HepG2 (cell line): Measurements from ENCODE around the gene MEIOB. TPM values are rescaled to one million over a fixed set of nuclear protein-coding genes. Genes with fewer than 3 reads are reported as not detected.
A peak's percentile ranks its signal among the peaks of the same experiment; 100 is the strongest.

Experiments used
- ATAC-seq: fragments of 200-7000 bp; cut with Tn5 transposase; 3 replicates; pipeline ENCODE4 v1.9.1; 2020; ENCODE audit warnings: mild to moderate bottlenecking, moderate library complexity
- BruUV-seq: library from RNA; stranded (reverse); fragments of 400-500 nt; replicated peaks from 2 replicates; lab custom pipeline; 2021; lab: Mats Ljungman, UMichigan
- CTCF ChIA-PET: fragments of 300-600 bp; formaldehyde crosslinking; extraction: SDS; loops from one replicate; lab custom pipeline; 2021; ENCODE audit warnings: low total read pairs, inconsistent platforms, low intra/inter-chr PET ratio; lab: Yijun Ruan, JAX
- POLR2A ChIA-PET: fragments of 350-600 bp; sonication (Branson Sonifier 250); formaldehyde crosslinking; loops from one replicate; lab custom pipeline; 2020; ENCODE audit warnings: antibody characterized with exemption, inconsistent platforms; lab: Yijun Ruan, JAX
- DNase-seq: peaks from one replicate; pipeline ENCODE4 v3.0.0-alpha.2; 2015; ENCODE audit warnings: low spot score
- FAIRE-seq: peaks from 3 replicates; lab custom pipeline; 2011; peaks lifted over from hg19 to GRCh38; lab: Jason Lieb, UNC
- H2AFZ ChIP-seq: one replicate; pipeline ENCODE4 v1.6.1; 2011; ENCODE audit warnings: low read length, inconsistent platforms
- H3K27ac ChIP-seq: fragments of 300-600 bp; 3 replicates; pipeline ENCODE4 v1.8.0; 2011; ENCODE audit warnings: mixed run types, mild to moderate bottlenecking, mixed read lengths, low read length, inconsistent platforms; ENCODE audit not compliant: insufficient read depth; ENCODE audit errors: extremely low read length
- H3K27me3 ChIP-seq, 2 experiments: fragments of 200-600 bp in 1 of 2; 2 replicates in 1 of 2; 3 replicates in 1 of 2; pipeline versions ENCODE4 v1.6.0 to v1.8.0; 2011; ENCODE audit warnings: low read length in 2 of 2, mild to moderate bottlenecking in 2 of 2, moderate library complexity in 2 of 2, inconsistent platforms in 1 of 2; ENCODE audit not compliant: insufficient read depth in 2 of 2, control insufficient read depth in 1 of 2
- H3K36me3 ChIP-seq, 2 experiments: fragments of 200-600 bp in 1 of 2; replicated peaks in 1 of 2; 2 replicates in 1 of 2; 3 replicates in 1 of 2; pipeline versions ENCODE4 v1.5.1 to v1.8.0; 2011; ENCODE audit warnings: low read length in 2 of 2, inconsistent platforms in 1 of 2; ENCODE audit not compliant: insufficient read depth in 2 of 2, control insufficient read depth in 1 of 2
- H3K4me1 ChIP-seq: 2 replicates; pipeline ENCODE4 v1.5.1; 2012; ENCODE audit warnings: low read length, inconsistent platforms; ENCODE audit not compliant: insufficient read depth
- H3K4me2 ChIP-seq: 2 replicates; pipeline ENCODE4 v1.6.0; 2011; ENCODE audit warnings: low read depth, low read length, inconsistent platforms
- H3K4me3 ChIP-seq, 3 experiments: fragments of 200-600 bp in 1 of 3; sonication (generic), shearing (Covaris generic) in 1 of 3; replicated peaks in 1 of 3; 2 replicates each; pipeline ENCODE4 v1.5.1; 2011 to 2016; ENCODE audit warnings: low read length in 3 of 3, inconsistent platforms in 2 of 3, low read depth in 2 of 3, mild to moderate bottlenecking in 2 of 3, control low read depth in 1 of 3, mixed read lengths in 1 of 3; ENCODE audit not compliant: insufficient read depth in 1 of 3
- H3K79me2 ChIP-seq: one replicate; pipeline ENCODE4 v1.6.1; 2011; ENCODE audit warnings: low read length, inconsistent platforms; ENCODE audit not compliant: insufficient read depth
- H3K9ac ChIP-seq: 2 replicates; pipeline ENCODE4 v1.6.0; 2011; ENCODE audit warnings: mild to moderate bottlenecking, low read depth, low read length, inconsistent platforms; ENCODE audit not compliant: insufficient read depth
- H3K9me3 ChIP-seq: 2 replicates; pipeline ENCODE4 v1.5.1; 2012; ENCODE audit warnings: mild to moderate bottlenecking, low read length
- H4K20me1 ChIP-seq: 2 replicates; pipeline ENCODE4 v1.6.0; 2011; ENCODE audit warnings: inconsistent platforms, mild to moderate bottlenecking, low read length, moderate library complexity; ENCODE audit not compliant: insufficient read depth
- AKAP8 ChIP-seq: sonication (generic); formaldehyde crosslinking; IDR thresholded peaks from 2 replicates; pipeline ENCODE4 v1.5.1; 2020; ENCODE audit warnings: mild to moderate bottlenecking, missing genetic modification reagents
- ARID3A ChIP-seq: IDR thresholded peaks from 2 replicates; pipeline ENCODE4 v1.6.1; 2012; ENCODE audit warnings: low read depth, low read length, improper control_type of control experiment
- CEBPB ChIP-seq: IDR thresholded peaks from 2 replicates; pipeline ENCODE4 v1.6.1; 2011; ENCODE audit warnings: low read depth, low read length, improper control_type of control experiment, borderline replicate concordance
- FOSL1 ChIP-seq: sonication (generic); formaldehyde crosslinking; IDR thresholded peaks from 2 replicates; pipeline ENCODE4 v1.9.0; 2021; ENCODE audit warnings: missing genetic modification reagents, borderline replicate concordance
- FOXM1 ChIP-seq: sonication (generic); formaldehyde crosslinking; IDR thresholded peaks from 2 replicates; pipeline ENCODE4 v1.5.0; 2020; ENCODE audit warnings: missing genetic modification reagents
- HNF1A ChIP-seq, 2 experiments: sonication (generic) in 1 of 2; formaldehyde crosslinking in 1 of 2; IDR thresholded peaks; 2 replicates each; pipeline versions ENCODE4 v1.4.0 to v1.6.1; 2016 to 2020; ENCODE audit warnings: borderline replicate concordance in 1 of 2, low read depth in 1 of 2, mild to moderate bottlenecking in 1 of 2, missing genetic modification reagents in 1 of 2
- MEF2D ChIP-seq: sonication (generic); formaldehyde crosslinking; IDR thresholded peaks from 2 replicates; pipeline ENCODE4 v1.5.1; 2020; ENCODE audit warnings: mild to moderate bottlenecking, missing genetic modification reagents
- SMYD3 ChIP-seq: sonication (generic); formaldehyde crosslinking; IDR thresholded peaks from 2 replicates; pipeline ENCODE4 v1.8.1; 2023; ENCODE audit warnings: mild to moderate bottlenecking, missing genetic modification reagents
- SP1 ChIP-seq, 2 experiments: fragments of 450-650 bp in 1 of 2; sonication (generic) in 1 of 2; formaldehyde crosslinking in 1 of 2; IDR thresholded peaks; 2 replicates each; pipeline versions ENCODE4 v1.4.0 to v1.6.1; 2016 to 2020; ENCODE audit warnings: missing genetic modification reagents in 1 of 2
- ZMYM3 ChIP-seq: sonication (generic); formaldehyde crosslinking; IDR thresholded peaks from 2 replicates; pipeline ENCODE4 v1.5.1; 2020; ENCODE audit warnings: mild to moderate bottlenecking, missing genetic modification reagents
- ZNF317 ChIP-seq: sonication (generic); formaldehyde crosslinking; IDR thresholded peaks from 2 replicates; pipeline ENCODE4 v1.5.0; 2020; ENCODE audit warnings: mild to moderate bottlenecking, missing genetic modification reagents
- ZNF33A ChIP-seq: sonication (generic); formaldehyde crosslinking; IDR thresholded peaks from 2 replicates; pipeline ENCODE4 v1.5.1; 2020; ENCODE audit warnings: missing genetic modification reagents, mild to moderate bottlenecking, moderate library complexity, borderline replicate concordance
- ZNF362 ChIP-seq: sonication (generic); formaldehyde crosslinking; IDR thresholded peaks from 2 replicates; pipeline ENCODE4 v1.4.0; 2020; ENCODE audit warnings: missing genetic modification reagents, mild to moderate bottlenecking, borderline replicate concordance
- ZNF547 ChIP-seq: sonication (generic); formaldehyde crosslinking; IDR thresholded peaks from 2 replicates; pipeline ENCODE4 v1.5.1; 2020; ENCODE audit warnings: mild to moderate bottlenecking, missing genetic modification reagents
- ZNF839 ChIP-seq: sonication (generic); formaldehyde crosslinking; IDR thresholded peaks from 2 replicates; pipeline ENCODE4 v1.4.0; 2020; ENCODE audit warnings: missing genetic modification reagents, mild to moderate bottlenecking, borderline replicate concordance
- ZNF891 ChIP-seq: sonication (generic); formaldehyde crosslinking; IDR thresholded peaks from 2 replicates; pipeline ENCODE4 v1.5.0; 2020; ENCODE audit warnings: mild to moderate bottlenecking, missing genetic modification reagents
- WGBS: methylation state at CpG from one replicate; pipeline ENCODE4 v1.1.6; 2017; ENCODE audit warnings: low lambda C conversion rate; 5-methylcytosine and 5-hydroxymethylcytosine counted together
- in situ Hi-C: cut with HindIII; loops from 2 replicates; pipeline ENCODE4 v1.10.0; 2017; ENCODE audit warnings: low pct_unique_long_range_greater_than_20kb; ENCODE audit not compliant: extremely low pct_ligation_motif_present
- intact Hi-C: fragments of 100-400 bp; cut with micrococcal nuclease; formaldehyde crosslinking; loops from one replicate; pipeline ENCODE4 v1.10.0; 2022; ENCODE audit not compliant: unreplicated experiment
- polyA plus RNA-seq, 8 experiments: library from polyadenylated mRNA; depleted of rRNA in 3 of 8; stranded (reverse) in 7 of 8; unstranded in 1 of 8; fragments of >200 nt; fragmentation: Illumina TruSeq in 4 of 8; extraction: Trizol in 4 of 8; gene quantifications; 2 replicates each; pipeline versions ENCODE4 v1.2.1 to v1.2.3, GENCODE V29; 2011 to 2016; ENCODE audit warnings: low read depth in 4 of 8, missing spikeins in 1 of 8, mixed read lengths in 1 of 8; ENCODE audit not compliant: insufficient read depth in 1 of 8
- total RNA-seq, 5 experiments: library from RNA; depleted of rRNA; stranded (reverse); fragments of >200 nt; fragmentation: Illumina TruSeq; extraction: Trizol; gene quantifications; 2 replicates each; pipeline ENCODE4 v1.2.3, GENCODE V29; 2016; ENCODE audit warnings: low read depth in 1 of 5

MEIOB gene
- total and polyA plus RNA-seq, 2 of the 13 experiments (the other 11 are each of a cell fraction or from before 2014, with no cell fraction given), result 0.17 TPM; not detected in 1

- intact Hi-C loops, result loop anchor here (5.0 kb wide), 1 partner anchor 43 kb away; the partner anchor contains the start of genes NUBP2 and SPSB3
- Histone ChIP-seq H3K9me3 (no peaks in the 10 kb centered on the region), H3K9ac (peak overlapping the region; percentile 71), H3K27me3 (no peaks in the 10 kb centered on the region; a peak in 1 of 5 replicates), H3K36me3 (peaks cover 11 to 23% of the 10 kb centered on the region in 2 experiments; a peak in 4 of 5 replicates), H3K27ac (peak overlapping the region; percentile 73), H3K4me1 (peaks cover 39% of the 10 kb centered on the region), H3K4me2 (peak overlapping the region; percentile 81), H2AFZ (no peak overlapping the region), H3K4me3 (peak overlapping the region; percentile 53 to 92 (median 72)), H4K20me1 (peaks cover 5% of the 10 kb centered on the region; the same call in 1 of the 2 replicates), H3K79me2 (peaks cover 49% of the 10 kb centered on the region)
- WGBS, result 0% methylated on average over 14 of the region's 15 CpGs
- POLR2A ChIA-PET, result interaction anchor here (1.0 to 5.7 kb wide), 10 partner anchors 8 to 139 kb away, joined by 3 to 49 read pairs (median 8); partner anchors contain the start of genes EME2, IGFALS, MRPS34 and NUBP2
- CTCF ChIA-PET, result no interaction called here
- peak; percentile 92 for FAIRE-seq
- in situ Hi-C loops, result no loop called here
- peak; percentile 29 for ATAC-seq
- peak; percentile 64 for DNase-seq
- BruUV-seq, result TSS peak; percentile 51
- peak; percentile 99 for TF ChIP-seq ZMYM3 (CRISPR knock-in tag)
- peak; percentile 45; the same call in 1 of the 2 replicates for TF ChIP-seq ZNF317 (CRISPR knock-in tag)
- TF ChIP-seq ZNF891 (CRISPR knock-in tag), result 0 out of 2 replicates have a peak, but pooled peaks have one; percentile 38
- no peak for TF ChIP-seq ZNF839 (CRISPR knock-in tag)
- TF ChIP-seq HNF1A (IDR thresholded peaks at IDR 0.05; ENCODE audit: low read depth), result no peak
- TF ChIP-seq HNF1A (CRISPR knock-in tag; IDR thresholded peaks at IDR 0.05; ENCODE audit: borderline replicate concordance), result peak; percentile 42; the same call in 1 of the 2 replicates
- peak; percentile 94 for TF ChIP-seq ZNF362 (CRISPR knock-in tag)
- no peak for TF ChIP-seq FOXM1
- 0 out of 2 replicates have a peak, but pooled peaks have one; percentile 43 for TF ChIP-seq AKAP8 (CRISPR knock-in tag)
- TF ChIP-seq SP1 (IDR thresholded peaks at IDR 0.05), result no peak
- TF ChIP-seq SP1 (CRISPR knock-in tag; IDR thresholded peaks at IDR 0.05), result 0 out of 2 replicates have a peak, but pooled peaks have one; percentile 35
- no peak for TF ChIP-seq ARID3A
- TF ChIP-seq SMYD3 (CRISPR knock-in tag), result no peak
- no peak for TF ChIP-seq ZNF33A
- no peak for TF ChIP-seq CEBPB
- no peak for TF ChIP-seq FOSL1
- TF ChIP-seq MEF2D (CRISPR knock-in tag), result peak; percentile 65; the same call in 1 of the 2 replicates
- TF ChIP-seq ZNF547 (CRISPR knock-in tag), result peak; percentile 70; the same call in 1 of the 2 replicates
Observed at GRCh38 chr16:1825381-1825863, 46.5 kb downstream of the MEIOB start.
